Measurements from ENCODE around the gene GFY. TPM values are rescaled to one million over a fixed set of nuclear protein-coding genes. Genes with fewer than 3 reads are reported as not detected.

GFY gene
- total RNA-seq, 6 experiments from 2014 or later: not detected

GRCh38 chr19:49391581-49392399, 33.4 kb upstream of the GFY start:
- DNase-seq: peak; percentile 78 to 81 (median 79)

GRCh38 chr19:49393881-49394280, 31.3 kb upstream of the GFY start:
- no peaks in the 10 kb centered on the region for H3K4me1 ChIP-seq
- ATAC-seq (no peak), DNase-seq (no peak)
- WGBS (ENCODE audit: insufficient coverage, low coverage, low lambda C conversion rate, missing lambda C conversion rate): 46% methylated on average over 2 of the region's 5 CpGs
- H3K4me3 ChIP-seq: no peak overlapping the region
- H3K27ac ChIP-seq: no peak overlapping the region
- no peaks in the 10 kb centered on the region for H3K36me3 ChIP-seq
- no peak for TF ChIP-seq CTCF (IDR thresholded peaks at IDR 0.05)
- TF ChIP-seq POLR2A (IDR thresholded peaks at IDR 0.05): no peak
- H3K9me3 ChIP-seq: no peaks in the 10 kb centered on the region
- peaks cover 0 to 5% of the 10 kb centered on the region in 2 donors for H3K27me3 ChIP-seq
- intact Hi-C loops (cut with DNase I): loop anchor here in 1 of 2 donors (2.0 kb wide), 1 partner anchor 49 kb away; no protein-coding TSS in a partner anchor

More at GRCh38 chr19:49391581-49392399, 33.4 kb upstream of the GFY start:
- intact Hi-C loops (cut with DNase I): loop anchor here in 1 of 2 donors (2.0 kb wide), 1 partner anchor 51 kb away; no protein-coding TSS in a partner anchor
- Histone ChIP-seq H3K36me3 (no peaks in the 10 kb centered on the region), H3K4me1 (no peaks in the 10 kb centered on the region), H3K9me3 (no peaks in the 10 kb centered on the region), H3K4me3 (no peak overlapping the region), H3K27ac (no peak overlapping the region), H3K27me3 (peaks cover 0 to 5% of the 10 kb centered on the region in 2 donors)
- ATAC-seq: peak; percentile 86 to 92 (median 89)
- 24% methylated on average over 10 of the region's 14 CpGs for WGBS (ENCODE audit: insufficient coverage, low coverage, low lambda C conversion rate, missing lambda C conversion rate)
- TF ChIP-seq CTCF (IDR thresholded peaks at IDR 0.05): peak; percentile 79 to 83 (median 81)
- TF ChIP-seq POLR2A (IDR thresholded peaks at IDR 0.05): no peak

GRCh38 chr19:49395581-49396407, 29.4 kb upstream of the GFY start:
- DNase-seq (no peak), ATAC-seq (no peak)
- H3K27me3 ChIP-seq: peaks cover 0 to 5% of the 10 kb centered on the region in 2 donors
- H3K9me3 ChIP-seq: no peaks in the 10 kb centered on the region
- intact Hi-C loops (cut with DNase I): loop anchor here in 1 of 2 donors (5.0 kb wide), 1 partner anchor 42 kb away; no protein-coding TSS in a partner anchor
- no peaks in the 10 kb centered on the region for H3K36me3 ChIP-seq
- no peak overlapping the region for H3K4me3 ChIP-seq
- no peaks in the 10 kb centered on the region for H3K4me1 ChIP-seq
- TF ChIP-seq CTCF (IDR thresholded peaks at IDR 0.05) (no peak), POLR2A (IDR thresholded peaks at IDR 0.05) (no peak)
- WGBS (ENCODE audit: insufficient coverage, low coverage, low lambda C conversion rate, missing lambda C conversion rate): 64% methylated on average over 10 of the region's 15 CpGs
- no peak overlapping the region for H3K27ac ChIP-seq

- intact Hi-C loops (cut with DNase I): loop anchor here in 1 of 2 donors (5.0 kb wide), 1 partner anchor 40 kb away; no protein-coding TSS in a partner anchor
- ATAC-seq: no peak
- Histone ChIP-seq H3K4me3 (no peak overlapping the region), H3K9me3 (no peaks in the 10 kb centered on the region), H3K36me3 (no peaks in the 10 kb centered on the region), H3K27me3 (peaks cover 0 to 5% of the 10 kb centered on the region in 2 donors), H3K27ac (no peak overlapping the region), H3K4me1 (no peaks in the 10 kb centered on the region)
- TF ChIP-seq POLR2A (IDR thresholded peaks at IDR 0.05) (no peak), CTCF (IDR thresholded peaks at IDR 0.05) (no peak)
- no peak for DNase-seq
- WGBS (ENCODE audit: insufficient coverage, low coverage, low lambda C conversion rate, missing lambda C conversion rate): 61% methylated on average over 7 of the region's 8 CpGs
These were observed 28.3 kb upstream of the GFY start for GRCh38 chr19:49396738-49397505.

Data from right lobe of liver (tissue), 6 donors.